ENCODE measurements around the gene TBX15.

The TBX15 gene

GRCh38 chr1:118984722-118985639 is 3.2 kb downstream of the TBX15 start:
- no peak for DNase-seq (ENCODE audit: low read depth)

- no peak for DNase-seq (ENCODE audit: low read depth)
Measured at GRCh38 chr1:118984086-118984721, 3.9 kb downstream of the TBX15 start.

- DNase-seq (ENCODE audit: low read depth) = no peak
Measured at GRCh38 chr1:118983558-118984041, 4.5 kb downstream of the TBX15 start.

GRCh38 chr1:118982821-118983557 is 5.2 kb downstream of the TBX15 start:
- no peak for DNase-seq (ENCODE audit: low read depth)

- DNase-seq (ENCODE audit: low read depth) = no peak
Measured at GRCh38 chr1:118982266-118982665, 5.9 kb downstream of the TBX15 start.

GRCh38 chr1:118981436-118981835 is 6.7 kb downstream of the TBX15 start:
- no peak for DNase-seq (ENCODE audit: low read depth)

GRCh38 chr1:118979754-118980575 is 8.2 kb downstream of the TBX15 start:
- no peak for DNase-seq (ENCODE audit: low read depth)

GRCh38 chr1:118978914-118979701 is 9.0 kb downstream of the TBX15 start:
- DNase-seq (ENCODE audit: low read depth) = no peak

GRCh38 chr1:118977600-118977999 is 10.5 kb downstream of the TBX15 start:
- no peak for DNase-seq (ENCODE audit: low read depth)

GRCh38 chr1:118974661-118975060 is 13.5 kb downstream of the TBX15 start:
- DNase-seq (ENCODE audit: low read depth) = no peak

GRCh38 chr1:118973531-118974137 is 14.5 kb downstream of the TBX15 start:
- no peak for DNase-seq (ENCODE audit: low read depth)

GRCh38 chr1:118973032-118973431 is 15.1 kb downstream of the TBX15 start:
- no peak for DNase-seq (ENCODE audit: low read depth)

- DNase-seq (ENCODE audit: low read depth) = no peak
Measured at GRCh38 chr1:118970451-118970850, 17.7 kb downstream of the TBX15 start.

- no peak for DNase-seq (ENCODE audit: low read depth)
Measured at GRCh38 chr1:118963456-118964430, 24.4 kb downstream of the TBX15 start.

GRCh38 chr1:118963138-118963455 is 25.0 kb downstream of the TBX15 start:
- no peak for DNase-seq (ENCODE audit: low read depth)

GRCh38 chr1:118961156-118961555 is 27.0 kb downstream of the TBX15 start:
- DNase-seq (ENCODE audit: low read depth) = no peak

GRCh38 chr1:118960567-118961136 is 27.5 kb downstream of the TBX15 start:
- DNase-seq (ENCODE audit: low read depth) = no peak

- no peak for DNase-seq (ENCODE audit: low read depth)
Measured at GRCh38 chr1:118960026-118960561, 28.0 kb downstream of the TBX15 start.
